ENCODE measurements around the gene MED13L.

DNA sequence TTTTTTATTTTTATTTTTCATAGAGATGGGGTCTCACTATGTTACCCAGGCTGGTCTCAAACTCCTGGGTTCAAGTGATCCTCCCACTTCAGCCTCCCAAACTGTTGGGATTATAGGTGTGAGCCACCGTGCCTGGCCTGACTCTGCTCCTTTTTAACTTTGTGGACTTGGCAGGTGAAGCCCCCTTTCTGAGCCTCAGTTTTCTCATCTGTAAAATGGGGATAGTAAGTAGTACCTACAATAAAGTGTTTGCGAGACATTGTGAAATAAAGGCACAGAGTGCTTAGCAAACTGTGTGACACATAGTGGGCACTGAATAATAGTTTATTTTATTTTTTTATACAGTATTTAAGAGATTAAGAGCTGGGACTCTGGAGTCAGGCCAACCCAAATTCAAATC is 21.1 kb upstream of the MED13L start:
- TF ChIP-seq, protein P1, sequence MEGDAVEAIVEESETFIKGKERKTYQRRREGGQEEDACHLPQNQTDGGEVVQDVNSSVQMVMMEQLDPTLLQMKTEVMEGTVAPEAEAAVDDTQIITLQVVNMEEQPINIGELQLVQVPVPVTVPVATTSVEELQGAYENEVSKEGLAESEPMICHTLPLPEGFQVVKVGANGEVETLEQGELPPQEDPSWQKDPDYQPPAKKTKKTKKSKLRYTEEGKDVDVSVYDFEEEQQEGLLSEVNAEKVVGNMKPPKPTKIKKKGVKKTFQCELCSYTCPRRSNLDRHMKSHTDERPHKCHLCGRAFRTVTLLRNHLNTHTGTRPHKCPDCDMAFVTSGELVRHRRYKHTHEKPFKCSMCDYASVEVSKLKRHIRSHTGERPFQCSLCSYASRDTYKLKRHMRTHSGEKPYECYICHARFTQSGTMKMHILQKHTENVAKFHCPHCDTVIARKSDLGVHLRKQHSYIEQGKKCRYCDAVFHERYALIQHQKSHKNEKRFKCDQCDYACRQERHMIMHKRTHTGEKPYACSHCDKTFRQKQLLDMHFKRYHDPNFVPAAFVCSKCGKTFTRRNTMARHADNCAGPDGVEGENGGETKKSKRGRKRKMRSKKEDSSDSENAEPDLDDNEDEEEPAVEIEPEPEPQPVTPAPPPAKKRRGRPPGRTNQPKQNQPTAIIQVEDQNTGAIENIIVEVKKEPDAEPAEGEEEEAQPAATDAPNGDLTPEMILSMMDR (IDR thresholded peaks at IDR 0.05): no peak
- TF ChIP-seq POLR2A (IDR thresholded peaks at IDR 0.05): no peak
